ENCODE measurements around the gene SNORC.

DNA sequence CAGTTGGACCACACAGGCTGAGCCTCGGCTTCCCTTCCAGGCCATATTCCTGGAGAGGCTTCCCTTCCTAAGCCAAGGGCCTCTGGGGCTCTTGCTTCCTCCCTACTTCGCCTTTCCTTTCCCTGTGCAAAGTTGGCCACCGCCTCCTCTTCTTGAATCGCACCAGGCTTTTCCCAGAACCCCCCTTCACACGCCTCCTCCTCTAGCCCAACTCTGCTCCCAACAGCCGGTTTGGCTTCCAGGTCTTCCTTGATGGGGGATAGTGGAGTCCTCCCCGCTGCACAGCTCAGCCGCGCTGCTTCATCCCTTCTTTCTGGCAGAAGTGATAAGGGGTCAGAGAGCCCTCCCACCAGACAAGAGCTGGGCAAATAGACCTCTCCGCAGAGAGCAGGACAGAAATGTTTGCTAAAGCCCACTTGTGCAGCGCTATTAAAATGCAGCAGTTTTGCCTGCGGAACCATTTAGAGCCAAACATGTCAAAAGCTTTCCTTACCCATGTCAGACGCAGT, 56.4 kb downstream of the SNORC start:
- no peak for TF ChIP-seq POLR2AphosphoS5 (IDR thresholded peaks at IDR 0.05)
- TF ChIP-seq CTCF (IDR thresholded peaks at IDR 0.05): no peak
- TF ChIP-seq POLR2A (IDR thresholded peaks at IDR 0.05): no peak

Data from suprapubic skin (tissue), 4 donors.